Muscle of leg (tissue), 11 donors: ENCODE data around the gene NCKIPSD. TPM values are rescaled to one million over a fixed set of nuclear protein-coding genes. Genes with fewer than 3 reads are reported as not detected.

Experiments used
- DNase-seq: peaks from one replicate; pipeline ENCODE4 v3.0.0; 2013
- H3K27ac ChIP-seq: one replicate; pipeline ENCODE4 v1.5.1; 2013; ENCODE audit warnings: mild to moderate bottlenecking, low read length, control low read depth
- H3K27me3 ChIP-seq: one replicate; pipeline ENCODE4 v1.6.1; 2013; ENCODE audit warnings: low read length; ENCODE audit not compliant: control insufficient read depth, insufficient read depth
- H3K36me3 ChIP-seq: one replicate; pipeline ENCODE4 v1.6.1; 2013; ENCODE audit warnings: low read length; ENCODE audit not compliant: control insufficient read depth, insufficient read depth
- H3K4me1 ChIP-seq: one replicate; pipeline ENCODE4 v1.6.1; 2013; ENCODE audit warnings: low read length; ENCODE audit not compliant: control insufficient read depth, insufficient read depth
- H3K4me3 ChIP-seq: one replicate; pipeline ENCODE4 v1.5.1; 2013; ENCODE audit warnings: low read length, control low read depth
- H3K9me3 ChIP-seq: replicated peaks from 2 replicates; pipeline ENCODE4 v1.6.1; 2013; ENCODE audit warnings: low read depth, low read length; ENCODE audit not compliant: control insufficient read depth
- WGBS: methylation state at CpG from one replicate; pipeline ENCODE4 v1.1.5; 2013; ENCODE audit warnings: missing lambda C conversion rate; ENCODE audit not compliant: insufficient coverage; 5-methylcytosine and 5-hydroxymethylcytosine counted together
- polyA plus RNA-seq, 8 donors: library from polyadenylated mRNA; unstranded; fragments of 120-200 nt; gene quantifications; one replicate each; pipeline versions ENCODE4 v1.2.1 to v1.2.3, GENCODE V29; 2013; ENCODE audit warnings: inconsistent platforms in 1 of 8, low replicate concordance in 1 of 8; ENCODE audit not compliant: insufficient read length in 8 of 8, insufficient read depth in 1 of 8
- total RNA-seq: library from RNA; stranded (reverse); fragments of 120-200 nt; gene quantifications from one replicate; pipeline ENCODE4 v1.2.4, GENCODE V29; 2013

The NCKIPSD gene
- total and polyA plus RNA-seq, 9 donors: 5.9 to 10.9 (median 8.7) TPM

- 81% methylated on average over 4 of the region's 6 CpGs for WGBS
- no peaks in the 10 kb centered on the region for H3K4me1 ChIP-seq
- DNase-seq: no peak
- no peaks in the 10 kb centered on the region for H3K27me3 ChIP-seq
- H3K4me3 ChIP-seq: no peak overlapping the region
- no peaks in the 10 kb centered on the region for H3K9me3 ChIP-seq
- no peak overlapping the region for H3K27ac ChIP-seq
- peaks cover 38% of the 10 kb centered on the region for H3K36me3 ChIP-seq
Observed at GRCh38 chr3:48625600-48625999, 60.1 kb downstream of the NCKIPSD start.

GRCh38 chr3:48624767-48625166, 60.9 kb downstream of the NCKIPSD start:
- no peak for DNase-seq
- Histone ChIP-seq H3K27me3 (no peaks in the 10 kb centered on the region), H3K9me3 (no peaks in the 10 kb centered on the region), H3K4me3 (no peak overlapping the region), H3K4me1 (no peaks in the 10 kb centered on the region), H3K27ac (no peak overlapping the region), H3K36me3 (peaks cover 31% of the 10 kb centered on the region)
- WGBS: 92% methylated on average over 9 of the region's 10 CpGs

GRCh38 chr3:48623851-48624547, 61.7 kb downstream of the NCKIPSD start:
- Histone ChIP-seq H3K4me1 (no peaks in the 10 kb centered on the region), H3K27ac (no peak overlapping the region), H3K4me3 (no peak overlapping the region), H3K27me3 (no peaks in the 10 kb centered on the region), H3K9me3 (no peaks in the 10 kb centered on the region), H3K36me3 (peaks cover 31% of the 10 kb centered on the region)
- 63% methylated on average over 6 of the region's 6 CpGs for WGBS
- DNase-seq: no peak

Other genes with a start within 250 kb of the NCKIPSD start
- 12.6 TPM for gene CCDC51, start 245.8 kb downstream of the NCKIPSD start, total RNA-seq
- gene CCDC51, start 245.8 kb downstream of the NCKIPSD start, polyA plus RNA-seq: 10 to 100 TPM; 11.2 to 17.9 (median 13.3) TPM
- gene TMA7, start 245.7 kb downstream of the NCKIPSD start, total RNA-seq: 391 TPM
- gene TMA7, start 245.7 kb downstream of the NCKIPSD start, polyA plus RNA-seq: 100 to 1,000 TPM; 170 to 268 (median 207) TPM
- 6.5 TPM for gene ATRIP, start 239.2 kb downstream of the NCKIPSD start, total RNA-seq
- 1 to 10 TPM; 7.1 to 9.6 (median 7.8) TPM for gene ATRIP, start 239.2 kb downstream of the NCKIPSD start, polyA plus RNA-seq
- 55.1 TPM for gene SHISA5, start 181.7 kb downstream of the NCKIPSD start, total RNA-seq
- 10 to 100 TPM; 60.9 to 91.3 (median 74.6) TPM for gene SHISA5, start 181.7 kb downstream of the NCKIPSD start, polyA plus RNA-seq
- 5.5 TPM for gene PFKFB4, start 129.1 kb downstream of the NCKIPSD start, total RNA-seq
- gene PFKFB4, start 129.1 kb downstream of the NCKIPSD start, polyA plus RNA-seq: 1 to 10 TPM; 3.7 to 5.9 (median 4.7) TPM
- not detected for gene UCN2, start 122.1 kb downstream of the NCKIPSD start, total RNA-seq
- gene UCN2, start 122.1 kb downstream of the NCKIPSD start, polyA plus RNA-seq: under 1 TPM in 5 of 8 donors, not detected in 3; 0.08 to 0.95 (median 0.09) TPM
- gene COL7A1, start 90.6 kb downstream of the NCKIPSD start, total RNA-seq: 4.2 TPM
- gene COL7A1, start 90.6 kb downstream of the NCKIPSD start, polyA plus RNA-seq: 10 to 100 TPM in 1 of 8 donors, 1 to 10 TPM in 7; 3.1 to 37.0 (median 7.8) TPM
- 138 TPM for gene UQCRC1, start 76.3 kb downstream of the NCKIPSD start, total RNA-seq
- 100 to 1,000 TPM; 167 to 201 (median 195) TPM for gene UQCRC1, start 76.3 kb downstream of the NCKIPSD start, polyA plus RNA-seq
- gene TMEM89, start 64.1 kb downstream of the NCKIPSD start, total RNA-seq: not detected
- not detected for gene TMEM89, start 64.1 kb downstream of the NCKIPSD start, polyA plus RNA-seq
- gene SLC26A6, start 50.5 kb downstream of the NCKIPSD start, total RNA-seq: 9.8 TPM
- 10 to 100 TPM in 4 of 8 donors, 1 to 10 TPM in 4; 7.9 to 12.6 (median 9.4) TPM for gene SLC26A6, start 50.5 kb downstream of the NCKIPSD start, polyA plus RNA-seq
- 0.22 TPM for gene CELSR3, start 23.0 kb downstream of the NCKIPSD start, total RNA-seq
- gene CELSR3, start 23.0 kb downstream of the NCKIPSD start, polyA plus RNA-seq: 1 to 10 TPM in 1 of 8 donors, under 1 TPM in 7; 0.30 to 1.1 (median 0.50) TPM
- gene IP6K2, start 31.3 kb upstream of the NCKIPSD start, total RNA-seq: 62.8 TPM
- 10 to 100 TPM; 70.7 to 93.8 (median 79.0) TPM for gene IP6K2, start 31.3 kb upstream of the NCKIPSD start, polyA plus RNA-seq
- 24.3 TPM for gene PRKAR2A, start 162.0 kb upstream of the NCKIPSD start, total RNA-seq
- gene PRKAR2A, start 162.0 kb upstream of the NCKIPSD start, polyA plus RNA-seq: 10 to 100 TPM; 23.3 to 41.1 (median 36.4) TPM
- 18.2 TPM for gene SLC25A20, start 213.0 kb upstream of the NCKIPSD start, total RNA-seq
- gene SLC25A20, start 213.0 kb upstream of the NCKIPSD start, polyA plus RNA-seq: 10 to 100 TPM; 14.0 to 18.6 (median 17.4) TPM
- gene ARIH2, start 232.9 kb upstream of the NCKIPSD start, total RNA-seq: 60.9 TPM
- gene ARIH2, start 232.9 kb upstream of the NCKIPSD start, polyA plus RNA-seq: 10 to 100 TPM; 45.6 to 61.5 (median 51.7) TPM